ENCODE measurements around the gene EHD2. TPM values are rescaled to one million over a fixed set of nuclear protein-coding genes. Genes with fewer than 3 reads are reported as not detected.

The EHD2 gene
- total and polyA plus RNA-seq, 2 of the 13 experiments (the other 11 are each of a cell fraction or from before 2014, with no cell fraction given), result 0.09 to 0.28 TPM

DNA sequence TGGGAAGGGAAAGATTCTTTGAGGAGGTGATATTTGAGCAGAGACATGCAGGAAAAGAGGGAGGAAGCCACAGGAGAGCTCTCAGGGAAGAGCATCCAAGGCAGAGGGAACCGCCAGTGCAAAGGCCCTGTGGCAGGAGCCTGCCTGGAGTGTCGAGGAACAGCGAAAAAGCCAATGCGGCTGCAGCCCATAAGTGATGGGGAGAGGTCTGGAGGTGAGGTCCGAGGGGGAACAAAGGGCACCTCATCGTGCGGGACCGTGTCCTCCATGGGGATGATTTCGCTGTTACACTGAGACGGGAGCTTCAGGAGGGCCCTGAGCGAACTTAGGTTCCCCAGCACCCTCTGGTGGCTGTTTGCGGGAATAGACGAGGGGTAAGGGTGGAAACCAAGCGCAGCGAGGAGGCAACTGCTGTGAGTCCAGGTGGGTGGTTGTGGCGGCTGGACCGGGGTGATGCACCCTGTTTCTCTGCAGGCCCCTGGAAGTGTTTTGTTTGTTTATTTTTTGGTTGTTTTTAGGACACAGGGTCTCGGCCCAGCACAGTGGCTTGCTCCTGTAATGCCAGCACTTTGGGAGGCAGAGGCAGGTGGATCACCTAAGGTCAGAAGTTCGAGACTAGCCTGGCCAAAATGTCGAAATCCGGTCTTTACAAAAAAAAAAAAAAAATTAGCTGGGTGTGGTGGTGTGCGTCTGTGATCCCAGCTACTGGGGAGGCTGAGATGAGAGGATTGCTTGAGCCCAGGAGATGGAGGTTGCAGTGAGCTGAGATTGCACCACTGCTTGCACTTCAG, 5.9 kb upstream of the EHD2 start (continued):
- no peak for TF ChIP-seq ZNF256 (CRISPR knock-in tag; conservative IDR thresholded peaks at IDR 0.05)
- no peak for TF ChIP-seq ZMAT3 (CRISPR knock-in tag; conservative IDR thresholded peaks at IDR 0.05)
- no peak for TF ChIP-seq ZNF136 (CRISPR knock-in tag; IDR thresholded peaks at IDR 0.05; ENCODE audit: low read depth)
- TF ChIP-seq, protein P1, sequence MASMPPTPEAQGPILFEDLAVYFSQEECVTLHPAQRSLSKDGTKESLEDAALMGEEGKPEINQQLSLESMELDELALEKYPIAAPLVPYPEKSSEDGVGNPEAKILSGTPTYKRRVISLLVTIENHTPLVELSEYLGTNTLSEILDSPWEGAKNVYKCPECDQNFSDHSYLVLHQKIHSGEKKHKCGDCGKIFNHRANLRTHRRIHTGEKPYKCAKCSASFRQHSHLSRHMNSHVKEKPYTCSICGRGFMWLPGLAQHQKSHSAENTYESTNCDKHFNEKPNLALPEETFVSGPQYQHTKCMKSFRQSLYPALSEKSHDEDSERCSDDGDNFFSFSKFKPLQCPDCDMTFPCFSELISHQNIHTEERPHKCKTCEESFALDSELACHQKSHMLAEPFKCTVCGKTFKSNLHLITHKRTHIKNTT (CRISPR knock-in tag; IDR thresholded peaks at IDR 0.05), result no peak
- TF ChIP-seq ZBTB7A (CRISPR knock-in tag; IDR thresholded peaks at IDR 0.05), result no peak
- TF ChIP-seq IRF2 (CRISPR knock-in tag; IDR thresholded peaks at IDR 0.05), result 0 out of 2 replicates have a peak, but pooled peaks have one; percentile 19
- peak; percentile 66 for TF ChIP-seq HDAC2 (CRISPR knock-in tag; IDR thresholded peaks at IDR 0.05)
- TF ChIP-seq FOXO1 (CRISPR knock-in tag; IDR thresholded peaks at IDR 0.05), result no peak
- TF ChIP-seq TBX3 (IDR thresholded peaks at IDR 0.05; ENCODE audit: borderline replicate concordance), result 0 out of 2 replicates have a peak, but pooled peaks have one; percentile 17
- TF ChIP-seq SMC3 (IDR thresholded peaks at IDR 0.05; ENCODE audit: low read length), result peak; percentile 74
- TF ChIP-seq MIER2 (CRISPR knock-in tag; IDR thresholded peaks at IDR 0.05), result 0 out of 2 replicates have a peak, but pooled peaks have one; percentile 35
- no peak for TF ChIP-seq ZNF24 (IDR thresholded peaks at IDR 0.05)
- no peak for TF ChIP-seq ZBTB7B (CRISPR knock-in tag; IDR thresholded peaks at IDR 0.05)
- TF ChIP-seq STAG1 (CRISPR knock-in tag; IDR thresholded peaks at IDR 0.05), result peak; percentile 89
- TF ChIP-seq, protein P2, sequence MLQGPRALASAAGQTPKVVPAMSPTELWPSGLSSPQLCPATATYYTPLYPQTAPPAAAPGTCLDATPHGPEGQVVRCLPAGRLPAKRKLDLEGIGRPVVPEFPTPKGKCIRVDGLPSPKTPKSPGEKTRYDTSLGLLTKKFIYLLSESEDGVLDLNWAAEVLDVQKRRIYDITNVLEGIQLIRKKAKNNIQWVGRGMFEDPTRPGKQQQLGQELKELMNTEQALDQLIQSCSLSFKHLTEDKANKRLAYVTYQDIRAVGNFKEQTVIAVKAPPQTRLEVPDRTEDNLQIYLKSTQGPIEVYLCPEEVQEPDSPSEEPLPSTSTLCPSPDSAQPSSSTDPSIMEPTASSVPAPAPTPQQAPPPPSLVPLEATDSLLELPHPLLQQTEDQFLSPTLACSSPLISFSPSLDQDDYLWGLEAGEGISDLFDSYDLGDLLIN (CRISPR knock-in tag; IDR thresholded peaks at IDR 0.05; ENCODE audit: borderline replicate concordance), result no peak
- TF ChIP-seq ADNP (CRISPR knock-in tag; IDR thresholded peaks at IDR 0.05), result peak; percentile 34; the same call in 1 of the 2 replicates
- TF ChIP-seq, protein P3, sequence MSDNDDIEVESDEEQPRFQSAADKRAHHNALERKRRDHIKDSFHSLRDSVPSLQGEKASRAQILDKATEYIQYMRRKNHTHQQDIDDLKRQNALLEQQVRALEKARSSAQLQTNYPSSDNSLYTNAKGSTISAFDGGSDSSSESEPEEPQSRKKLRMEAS (IDR thresholded peaks at IDR 0.05), result 0 out of 2 replicates have a peak, but pooled peaks have one; percentile 23
- TF ChIP-seq ZFY (CRISPR knock-in tag; IDR thresholded peaks at IDR 0.05), result peak; percentile 21; the same call in 1 of the 2 replicates
- TF ChIP-seq, protein P4, sequence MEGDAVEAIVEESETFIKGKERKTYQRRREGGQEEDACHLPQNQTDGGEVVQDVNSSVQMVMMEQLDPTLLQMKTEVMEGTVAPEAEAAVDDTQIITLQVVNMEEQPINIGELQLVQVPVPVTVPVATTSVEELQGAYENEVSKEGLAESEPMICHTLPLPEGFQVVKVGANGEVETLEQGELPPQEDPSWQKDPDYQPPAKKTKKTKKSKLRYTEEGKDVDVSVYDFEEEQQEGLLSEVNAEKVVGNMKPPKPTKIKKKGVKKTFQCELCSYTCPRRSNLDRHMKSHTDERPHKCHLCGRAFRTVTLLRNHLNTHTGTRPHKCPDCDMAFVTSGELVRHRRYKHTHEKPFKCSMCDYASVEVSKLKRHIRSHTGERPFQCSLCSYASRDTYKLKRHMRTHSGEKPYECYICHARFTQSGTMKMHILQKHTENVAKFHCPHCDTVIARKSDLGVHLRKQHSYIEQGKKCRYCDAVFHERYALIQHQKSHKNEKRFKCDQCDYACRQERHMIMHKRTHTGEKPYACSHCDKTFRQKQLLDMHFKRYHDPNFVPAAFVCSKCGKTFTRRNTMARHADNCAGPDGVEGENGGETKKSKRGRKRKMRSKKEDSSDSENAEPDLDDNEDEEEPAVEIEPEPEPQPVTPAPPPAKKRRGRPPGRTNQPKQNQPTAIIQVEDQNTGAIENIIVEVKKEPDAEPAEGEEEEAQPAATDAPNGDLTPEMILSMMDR (CRISPR knock-in tag; IDR thresholded peaks at IDR 0.05), result peak; percentile 88
- TF ChIP-seq, protein P5, sequence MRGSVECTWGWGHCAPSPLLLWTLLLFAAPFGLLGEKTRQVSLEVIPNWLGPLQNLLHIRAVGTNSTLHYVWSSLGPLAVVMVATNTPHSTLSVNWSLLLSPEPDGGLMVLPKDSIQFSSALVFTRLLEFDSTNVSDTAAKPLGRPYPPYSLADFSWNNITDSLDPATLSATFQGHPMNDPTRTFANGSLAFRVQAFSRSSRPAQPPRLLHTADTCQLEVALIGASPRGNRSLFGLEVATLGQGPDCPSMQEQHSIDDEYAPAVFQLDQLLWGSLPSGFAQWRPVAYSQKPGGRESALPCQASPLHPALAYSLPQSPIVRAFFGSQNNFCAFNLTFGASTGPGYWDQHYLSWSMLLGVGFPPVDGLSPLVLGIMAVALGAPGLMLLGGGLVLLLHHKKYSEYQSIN (CRISPR knock-in tag; IDR thresholded peaks at IDR 0.05; ENCODE audit: borderline replicate concordance), result no peak
- peak; percentile 14; the same call in 1 of the 2 replicates for TF ChIP-seq FOSL2 (CRISPR knock-in tag; IDR thresholded peaks at IDR 0.05)
- TF ChIP-seq ZNF333 (CRISPR knock-in tag; IDR thresholded peaks at IDR 0.05; ENCODE audit: borderline replicate concordance), result no peak
- 0 out of 2 replicates have a peak, but pooled peaks have one; percentile 35 for TF ChIP-seq ZNF350 (CRISPR knock-in tag; IDR thresholded peaks at IDR 0.05; ENCODE audit: borderline replicate concordance, low read depth)
- no peak for TF ChIP-seq DNMT3B (CRISPR knock-in tag; conservative IDR thresholded peaks at IDR 0.05)
- 0 out of 2 replicates have a peak, but pooled peaks have one; percentile 26 for TF ChIP-seq THAP11 (CRISPR knock-in tag; IDR thresholded peaks at IDR 0.05)
- 0 out of 2 replicates have a peak, but pooled peaks have one; percentile 12 for TF ChIP-seq MEIS2 (CRISPR knock-in tag; IDR thresholded peaks at IDR 0.05)

All from HepG2 (cell line).